Measurements from ENCODE around the gene TLE3. TPM values are rescaled to one million over a fixed set of nuclear protein-coding genes. Genes with fewer than 3 reads are reported as not detected.

TLE3 gene
- total and polyA plus RNA-seq, 2 of the 13 experiments (the other 11 are each of a cell fraction or from before 2014, with no cell fraction given) = 11.9 to 13.8 TPM

GRCh38 chr15:70140543-70141375 lies 43.0 kb upstream of the TLE3 start (continued):
- TF ChIP-seq ZNF232 (CRISPR knock-in tag; IDR thresholded peaks at IDR 0.05; ENCODE audit: borderline replicate concordance) = peak; percentile 86; the same call in 1 of the 2 replicates
- TF ChIP-seq U2AF2 (IDR thresholded peaks at IDR 0.05; ENCODE audit: low read depth, low read length) = no peak
- no peak for TF ChIP-seq ZNF251 (CRISPR knock-in tag; IDR thresholded peaks at IDR 0.05)
- TF ChIP-seq ZBTB26 (CRISPR knock-in tag; IDR thresholded peaks at IDR 0.05; ENCODE audit: borderline replicate concordance) = peak; percentile 69; the same call in 1 of the 2 replicates
- peak; percentile 91; the same call in 1 of the 2 replicates for TF ChIP-seq JDP2 (CRISPR knock-in tag; IDR thresholded peaks at IDR 0.05; ENCODE audit: borderline replicate concordance)
- peak; percentile 94 for TF ChIP-seq NCOR1 (IDR thresholded peaks at IDR 0.05; ENCODE audit: borderline replicate concordance, low read length)
- peak; percentile 90 for TF ChIP-seq CREM (IDR thresholded peaks at IDR 0.05)
- TF ChIP-seq CREM (CRISPR knock-in tag; IDR thresholded peaks at IDR 0.05) = no peak
- TF ChIP-seq ZNF10 (CRISPR knock-in tag; IDR thresholded peaks at IDR 0.05; ENCODE audit: borderline replicate concordance, low read depth) = no peak
- TF ChIP-seq FOXO1 (CRISPR knock-in tag; IDR thresholded peaks at IDR 0.05) = peak; percentile 97
- TF ChIP-seq, protein P1, sequence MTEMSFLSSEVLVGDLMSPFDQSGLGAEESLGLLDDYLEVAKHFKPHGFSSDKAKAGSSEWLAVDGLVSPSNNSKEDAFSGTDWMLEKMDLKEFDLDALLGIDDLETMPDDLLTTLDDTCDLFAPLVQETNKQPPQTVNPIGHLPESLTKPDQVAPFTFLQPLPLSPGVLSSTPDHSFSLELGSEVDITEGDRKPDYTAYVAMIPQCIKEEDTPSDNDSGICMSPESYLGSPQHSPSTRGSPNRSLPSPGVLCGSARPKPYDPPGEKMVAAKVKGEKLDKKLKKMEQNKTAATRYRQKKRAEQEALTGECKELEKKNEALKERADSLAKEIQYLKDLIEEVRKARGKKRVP (CRISPR knock-in tag; IDR thresholded peaks at IDR 0.05) = peak in 1 of 2 experiments; percentile 93; a peak in 2 of 4 replicates
- no peak for TF ChIP-seq LCORL (IDR thresholded peaks at IDR 0.05)
- peak; percentile 95 for TF ChIP-seq LCORL (CRISPR knock-in tag; IDR thresholded peaks at IDR 0.05)
- TF ChIP-seq ARNT (IDR thresholded peaks at IDR 0.05) = no peak
- TF ChIP-seq ZNF724P (CRISPR knock-in tag; IDR thresholded peaks at IDR 0.05; ENCODE audit: borderline replicate concordance) = peak; percentile 98
- TF ChIP-seq ERF (CRISPR knock-in tag; IDR thresholded peaks at IDR 0.05) = peak; percentile 76
- TF ChIP-seq FOXJ3 (CRISPR knock-in tag; IDR thresholded peaks at IDR 0.05; ENCODE audit: borderline replicate concordance) = peak; percentile 98
- TF ChIP-seq ZNF782 (CRISPR knock-in tag; IDR thresholded peaks at IDR 0.05; ENCODE audit: borderline replicate concordance) = 0 out of 2 replicates have a peak, but pooled peaks have one; percentile 56
- 0 out of 2 replicates have a peak, but pooled peaks have one; percentile 36 for TF ChIP-seq TOPORS (CRISPR knock-in tag; IDR thresholded peaks at IDR 0.05)
- TF ChIP-seq ZNF784 (CRISPR knock-in tag; IDR thresholded peaks at IDR 0.05; ENCODE audit: borderline replicate concordance) = peak; percentile 64; the same call in 1 of the 2 replicates
- TF ChIP-seq NR1H2 (CRISPR knock-in tag; IDR thresholded peaks at IDR 0.05; ENCODE audit: borderline replicate concordance, low read depth) = no peak
- no peak for TF ChIP-seq SMARCE1 (IDR thresholded peaks at IDR 0.05; ENCODE audit: borderline replicate concordance)
- peak; percentile 79 for TF ChIP-seq TGIF2 (CRISPR knock-in tag; IDR thresholded peaks at IDR 0.05)
- TF ChIP-seq HDAC6 (IDR thresholded peaks at IDR 0.05; ENCODE audit: low read depth, low read length) = no peak
- no peak for TF ChIP-seq ZNF639 (CRISPR knock-in tag; conservative IDR thresholded peaks at IDR 0.05)
- 0 out of 2 replicates have a peak, but pooled peaks have one; percentile 36 for TF ChIP-seq ZNF3 (CRISPR knock-in tag; IDR thresholded peaks at IDR 0.05)
- TF ChIP-seq ZC3H13 (CRISPR knock-in tag; IDR thresholded peaks at IDR 0.05) = peak; percentile 75
- TF ChIP-seq ZNF333 (CRISPR knock-in tag; IDR thresholded peaks at IDR 0.05; ENCODE audit: borderline replicate concordance) = peak; percentile 77; the same call in 1 of the 2 replicates
